ENCODE results near the gene CDH13. TPM values are rescaled to one million over a fixed set of nuclear protein-coding genes. Genes with fewer than 3 reads are reported as not detected.
A peak's percentile ranks its signal among the peaks of the same experiment; 100 is the strongest.

The CDH13 gene
- polyA plus RNA-seq, 10 donors = 32.5 to 56.9 (median 47.0) TPM

DNA sequence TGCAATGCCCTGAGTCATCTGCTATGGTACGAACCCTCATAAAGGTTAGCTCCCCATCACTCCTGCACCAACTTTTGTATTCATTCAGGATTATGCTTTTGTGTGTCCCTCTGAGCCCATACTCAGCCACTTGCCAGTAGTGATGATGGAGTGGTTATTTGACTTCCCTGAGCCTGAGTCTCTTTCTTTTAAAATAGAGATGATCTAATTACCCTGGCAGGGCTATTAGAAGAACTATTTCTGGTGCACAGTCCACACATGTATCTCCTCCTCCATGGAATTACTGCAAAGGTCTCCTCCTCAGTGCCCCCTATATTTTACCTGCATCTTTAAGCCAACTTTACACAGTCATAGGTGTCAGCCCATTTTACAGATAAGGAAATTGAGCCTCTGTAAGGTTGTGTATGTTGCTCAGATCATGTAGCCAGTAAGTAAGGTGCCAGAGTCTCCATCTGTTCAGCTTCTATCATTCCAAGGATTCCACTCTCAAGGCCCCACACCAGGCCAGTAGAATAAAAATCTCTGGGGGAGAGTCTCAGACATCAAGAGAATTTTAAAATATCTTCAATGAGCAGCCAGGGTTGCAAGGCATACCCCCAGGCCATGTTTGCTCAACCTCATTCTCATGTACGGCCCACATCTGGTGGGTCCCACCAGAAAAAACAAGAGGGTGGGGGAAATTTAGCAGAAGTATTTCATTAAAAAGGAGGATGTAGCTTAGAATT is 847.3 kb downstream of the CDH13 start:
- no peak for DNase-seq

DNA sequence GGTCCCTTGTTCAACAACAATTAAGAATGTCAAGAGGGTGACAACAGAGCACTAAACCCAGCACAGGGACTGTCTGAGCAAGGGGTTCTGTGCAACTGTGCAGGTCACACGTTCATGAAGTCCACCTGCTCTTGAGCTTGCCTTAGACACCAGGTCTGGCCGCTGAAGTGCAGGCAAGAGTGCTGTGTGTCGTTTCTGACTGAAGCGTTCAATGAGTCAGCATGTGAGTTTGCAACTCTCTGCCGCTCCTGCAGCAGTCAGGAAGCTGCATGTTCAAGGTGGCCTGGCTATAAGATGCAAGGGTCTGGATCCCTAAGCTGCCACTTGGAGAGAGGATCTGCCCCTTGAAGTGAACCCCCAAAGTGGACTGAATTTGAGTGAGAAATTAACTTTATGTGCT is 848.3 kb downstream of the CDH13 start:
- no peak for DNase-seq

DNA sequence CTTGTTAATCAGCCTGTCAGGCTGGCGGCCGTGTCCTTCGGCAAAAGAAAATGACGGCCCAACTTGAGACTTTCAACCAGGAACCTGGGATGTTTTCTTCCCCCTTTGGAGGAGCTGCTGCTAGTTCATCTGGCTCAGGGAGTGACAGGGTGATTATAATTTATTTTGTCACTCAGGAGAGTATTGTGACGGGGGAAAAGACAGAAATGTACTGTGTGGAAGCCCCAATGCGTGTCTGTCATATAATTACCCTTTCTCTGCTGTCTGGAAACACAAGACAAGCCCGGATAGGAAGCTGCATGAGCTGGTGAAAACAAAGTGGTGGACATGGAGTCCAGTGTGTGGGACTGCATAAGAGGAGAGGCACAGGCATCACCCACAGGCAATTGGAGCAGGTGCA is 854.8 kb downstream of the CDH13 start:
- no peak for DNase-seq

DNA sequence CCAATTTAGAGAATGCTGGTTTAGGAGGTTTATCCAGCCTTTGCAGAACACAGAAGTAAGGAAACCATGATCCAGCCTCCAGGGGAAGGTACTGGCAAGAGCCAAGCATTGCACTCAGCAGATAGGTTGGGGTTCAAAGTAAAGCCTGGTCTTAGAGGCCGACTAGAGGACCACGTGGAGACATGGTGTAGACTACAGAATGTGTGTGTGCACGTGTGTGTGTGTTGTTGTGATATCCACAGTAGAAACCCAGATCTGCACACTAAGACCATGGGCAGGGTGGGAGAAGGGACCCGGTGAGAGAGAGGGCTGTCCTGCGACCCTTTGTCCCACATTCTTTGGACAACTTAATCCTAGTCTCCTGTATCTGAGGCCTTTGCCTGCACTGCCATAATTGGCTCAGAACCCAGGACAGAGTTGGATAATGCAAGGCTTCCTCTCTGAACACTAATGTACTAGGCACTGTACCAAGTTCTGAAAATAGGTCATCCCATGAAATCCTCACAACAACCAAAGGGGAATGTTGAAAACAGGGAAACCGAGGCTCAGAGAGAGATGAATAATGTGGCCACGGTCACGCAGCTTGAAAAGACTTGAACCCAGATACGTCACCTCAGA is 855.9 kb downstream of the CDH13 start:
- no peak for DNase-seq

DNA sequence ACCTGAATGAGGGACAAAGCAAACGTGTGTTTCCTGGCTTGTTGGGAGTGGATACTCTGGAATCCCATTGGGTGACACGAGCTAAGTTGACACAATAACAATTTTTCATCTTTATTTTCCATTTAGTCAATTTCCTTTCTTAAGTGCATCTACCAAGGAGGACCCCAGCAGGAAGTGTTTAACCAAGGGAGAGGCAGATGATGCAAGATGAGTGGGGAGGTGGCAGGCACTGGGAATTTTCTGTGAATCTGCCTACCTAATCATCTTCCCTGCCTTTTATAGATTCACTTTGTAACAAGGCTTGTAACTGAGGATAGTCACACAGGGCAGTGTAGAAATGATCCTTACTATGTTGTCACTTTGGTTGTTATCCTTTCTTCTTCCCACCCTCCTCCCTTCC is 863.3 kb downstream of the CDH13 start:
- no peak for DNase-seq

DNA sequence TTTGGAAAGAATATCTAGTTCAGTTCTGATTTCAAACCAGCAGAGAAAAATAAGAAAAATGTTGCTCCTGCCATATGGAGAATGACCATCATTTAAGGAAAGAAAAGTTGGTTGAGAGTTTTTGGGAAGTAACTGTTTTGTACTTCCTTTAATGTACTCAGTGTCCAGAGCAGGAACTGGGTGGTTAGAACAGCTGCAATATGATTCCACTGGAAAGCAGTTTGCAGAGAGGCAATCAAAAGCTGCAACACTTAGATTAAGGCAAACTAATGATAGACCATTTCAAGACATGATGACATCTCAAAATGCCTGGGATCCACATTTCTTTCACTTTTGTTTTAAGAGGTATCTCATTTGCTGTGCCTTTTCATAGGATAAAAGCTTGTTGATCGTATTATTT is 867.7 kb downstream of the CDH13 start:
- DNase-seq = no peak

DNA sequence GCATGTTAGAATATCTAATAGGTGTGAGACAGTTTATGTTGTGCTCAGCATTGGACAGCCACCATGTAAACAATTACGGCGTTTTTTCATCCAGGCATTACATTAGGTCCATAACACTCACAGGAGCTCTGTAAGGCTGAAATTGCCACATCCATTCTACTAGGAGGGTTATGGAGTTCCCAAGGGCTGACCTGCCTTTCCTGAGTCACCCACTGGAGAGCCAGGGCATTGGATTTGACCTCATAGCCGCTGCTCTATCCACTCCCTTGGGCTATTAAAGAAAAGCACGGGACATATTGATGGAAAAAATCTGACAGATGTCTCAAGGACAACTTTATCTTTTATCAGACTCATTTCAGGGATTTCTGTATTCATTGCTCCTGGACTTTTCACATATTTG is 874.7 kb downstream of the CDH13 start:
- no peak for DNase-seq

DNA sequence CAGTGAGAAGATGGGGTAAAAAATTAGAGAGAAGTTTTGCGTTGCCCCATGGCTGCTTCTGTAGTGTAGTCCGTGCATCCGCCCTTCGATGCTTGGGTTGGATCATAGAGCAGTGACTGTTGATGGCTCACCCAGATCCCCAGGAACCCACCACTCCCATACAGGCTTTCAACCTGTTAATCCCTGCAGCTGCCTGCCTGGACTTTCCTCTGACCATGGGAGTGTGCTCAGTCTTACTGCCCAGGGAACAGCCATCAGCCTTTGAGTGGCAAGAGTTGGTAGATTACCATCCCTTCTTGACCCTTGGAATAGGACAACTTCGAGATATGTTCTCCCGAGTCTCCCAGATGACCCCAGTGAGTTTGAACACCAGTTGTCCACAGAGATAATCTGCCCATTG is 881.5 kb downstream of the CDH13 start:
- no peak for DNase-seq

DNA sequence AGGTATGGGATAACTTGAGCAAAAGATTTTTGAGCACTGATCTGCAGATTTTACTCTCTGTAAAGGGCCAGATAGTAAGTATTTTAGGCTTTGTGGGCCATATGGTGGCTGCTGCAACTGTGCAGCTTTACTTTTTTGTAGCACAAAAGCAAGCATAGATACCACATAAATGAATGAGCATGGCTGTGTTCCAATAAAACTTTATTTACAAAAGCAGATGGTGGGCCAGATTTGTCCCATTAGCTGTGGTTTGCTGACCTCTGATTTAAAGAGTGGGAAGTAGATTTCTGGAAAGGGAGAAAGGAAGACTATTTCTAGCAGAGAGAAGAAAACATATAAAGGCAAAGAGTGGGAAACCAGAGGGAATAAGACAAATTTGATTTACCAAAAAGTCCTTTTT is 882.5 kb downstream of the CDH13 start:
- DNase-seq = no peak

DNA sequence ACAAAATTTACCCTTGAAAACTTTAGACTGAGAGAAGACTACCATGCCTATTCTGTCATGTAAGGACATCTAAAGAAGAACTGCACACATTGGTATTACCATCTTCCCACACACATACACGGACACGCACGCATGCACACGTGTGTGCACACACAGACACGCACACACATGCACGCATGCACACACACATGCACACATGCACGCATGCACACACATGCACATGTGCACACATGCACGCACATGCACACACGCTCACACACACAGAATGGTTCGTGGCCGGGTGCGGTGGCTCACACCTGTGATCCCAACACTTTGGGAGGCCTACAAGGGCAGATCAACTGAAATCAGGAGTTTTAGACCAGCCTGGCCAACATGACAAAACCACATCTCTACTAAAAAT is 884.1 kb downstream of the CDH13 start:
- DNase-seq = no peak

DNA sequence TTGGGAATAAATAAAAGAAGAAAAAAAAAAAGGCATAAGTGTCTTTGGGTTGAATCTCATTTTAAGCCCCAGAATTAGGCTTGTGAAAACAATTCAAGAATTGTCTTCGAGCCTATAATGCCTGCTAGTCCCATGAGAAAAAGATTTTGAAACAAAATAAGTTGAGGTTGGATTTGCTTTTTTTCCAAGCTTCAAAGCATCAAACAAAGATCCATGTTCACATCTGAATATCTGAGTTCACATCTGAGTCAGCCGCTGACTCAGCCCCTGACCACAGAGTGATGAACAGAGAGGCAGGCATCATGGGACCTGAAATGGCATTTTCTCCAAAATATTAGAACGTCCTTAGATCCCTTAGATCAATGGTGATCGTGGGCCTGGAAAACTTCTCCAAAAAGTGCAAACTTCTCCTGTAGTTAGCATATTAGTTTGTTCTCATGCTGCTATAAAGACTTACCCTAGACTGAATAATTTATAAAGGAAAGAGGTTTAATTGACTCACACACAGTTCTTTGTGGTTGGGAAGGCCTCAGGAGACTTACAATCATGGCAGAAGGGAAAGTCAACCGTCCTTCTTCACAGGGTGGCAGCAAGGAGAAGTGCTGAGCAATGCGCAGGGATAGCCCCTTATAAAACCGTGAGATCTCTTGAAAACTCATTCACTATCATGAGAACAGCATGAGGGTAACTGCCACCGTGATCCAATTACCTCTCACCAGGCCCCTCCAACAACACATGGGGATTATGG is 886.4 kb downstream of the CDH13 start:
- DNase-seq = peak in 1 of 3 donors; percentile 82

DNA sequence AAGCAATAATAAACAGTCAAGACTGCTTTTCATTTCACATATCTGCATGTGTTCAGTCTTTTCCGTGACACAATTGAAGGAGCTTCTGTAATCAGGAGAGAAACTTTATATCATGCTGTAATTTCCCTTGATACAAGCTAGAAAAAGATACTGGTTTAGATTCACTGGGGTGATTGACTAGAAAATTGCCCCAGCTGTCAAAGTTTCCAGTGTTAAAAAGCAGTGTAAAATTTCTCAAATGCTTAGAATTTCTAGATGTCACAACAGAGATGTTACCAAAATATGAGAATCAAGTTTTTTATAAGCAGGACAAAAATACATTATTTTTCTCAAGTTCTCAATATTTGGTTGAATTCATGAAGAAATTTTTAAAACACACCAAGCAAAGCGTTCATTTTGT is 888.6 kb downstream of the CDH13 start:
- DNase-seq = no peak

DNA sequence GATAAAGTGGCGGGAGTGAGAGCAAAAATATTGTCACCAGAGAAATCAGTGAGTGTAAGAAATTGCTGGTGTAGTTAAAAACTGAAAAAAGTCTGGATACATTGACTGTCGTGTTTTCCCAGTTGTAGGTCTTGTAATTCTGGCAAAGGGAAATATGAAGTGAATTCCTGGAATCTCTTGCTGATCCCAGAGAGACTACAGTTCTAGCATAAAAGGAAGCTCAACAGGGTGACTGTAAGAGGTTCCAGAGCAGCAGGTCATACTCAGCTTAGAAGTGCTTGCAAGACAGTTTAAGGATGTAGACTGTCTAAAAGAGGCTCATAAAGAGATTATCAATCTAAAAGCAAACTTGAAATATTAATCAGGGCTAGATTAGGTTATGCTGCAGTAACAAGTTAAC is 890.2 kb downstream of the CDH13 start:
- DNase-seq = no peak

DNA sequence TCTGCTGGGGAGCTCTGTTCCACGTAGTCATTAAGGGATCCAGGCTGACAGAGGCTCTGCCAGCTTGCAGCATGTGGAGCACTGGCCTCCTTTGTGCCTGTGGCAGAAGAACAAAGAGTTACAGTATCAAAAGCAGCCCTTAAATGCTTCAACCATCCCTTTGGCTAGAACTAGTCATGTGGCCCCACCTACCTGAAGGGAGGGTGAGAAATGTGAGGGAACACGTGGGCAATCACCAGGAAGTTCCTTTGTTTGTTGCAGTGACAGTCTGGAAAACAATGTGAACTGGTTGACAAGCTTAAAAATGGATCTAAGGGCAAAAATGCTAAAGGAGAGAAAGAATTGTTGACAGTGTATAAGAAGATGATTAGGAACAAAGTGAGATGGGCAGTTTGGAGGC is 890.6 kb downstream of the CDH13 start:
- no peak for DNase-seq

DNA sequence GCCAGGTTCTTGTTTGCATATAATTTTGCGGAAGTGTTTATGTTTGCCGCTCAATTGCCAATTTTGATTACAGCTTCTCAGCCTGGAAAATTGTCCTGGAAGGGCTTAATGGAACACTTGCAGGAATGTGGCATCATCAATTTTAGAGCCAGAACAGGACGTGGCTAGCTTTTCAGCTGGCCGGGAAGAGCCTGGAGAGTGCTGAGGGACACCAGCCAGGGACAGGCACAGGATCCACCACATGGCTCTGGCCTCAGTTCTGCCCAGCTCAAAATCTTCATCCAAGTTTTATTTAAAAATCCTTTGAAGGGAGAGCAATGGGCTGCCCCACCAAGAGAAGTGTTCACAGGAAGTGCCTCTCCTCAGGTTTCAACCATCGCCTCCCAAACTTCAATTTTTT is 893.8 kb downstream of the CDH13 start:
- DNase-seq = peak in 2 of 3 donors; percentile 13 to 15

DNA sequence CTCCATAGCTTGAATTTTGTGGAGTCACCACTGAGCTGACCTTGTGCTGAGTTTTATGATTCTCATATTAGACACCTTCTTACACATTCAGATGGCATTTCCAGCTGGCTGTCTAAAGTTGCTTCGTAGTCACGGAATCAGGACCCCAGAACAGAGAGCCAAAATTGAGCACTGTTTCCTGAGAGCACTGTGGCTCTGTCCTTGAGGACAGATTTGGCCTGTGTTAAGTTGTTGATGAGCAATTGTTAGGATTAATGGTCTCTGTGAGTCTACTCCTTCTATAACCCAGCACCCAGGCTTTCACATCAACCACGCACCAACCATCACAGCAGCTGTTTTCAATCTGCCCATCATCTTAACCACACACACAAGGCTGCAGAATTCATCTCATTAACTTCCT is 903.5 kb downstream of the CDH13 start:
- peak in 1 of 3 donors; percentile 89 for DNase-seq

DNA sequence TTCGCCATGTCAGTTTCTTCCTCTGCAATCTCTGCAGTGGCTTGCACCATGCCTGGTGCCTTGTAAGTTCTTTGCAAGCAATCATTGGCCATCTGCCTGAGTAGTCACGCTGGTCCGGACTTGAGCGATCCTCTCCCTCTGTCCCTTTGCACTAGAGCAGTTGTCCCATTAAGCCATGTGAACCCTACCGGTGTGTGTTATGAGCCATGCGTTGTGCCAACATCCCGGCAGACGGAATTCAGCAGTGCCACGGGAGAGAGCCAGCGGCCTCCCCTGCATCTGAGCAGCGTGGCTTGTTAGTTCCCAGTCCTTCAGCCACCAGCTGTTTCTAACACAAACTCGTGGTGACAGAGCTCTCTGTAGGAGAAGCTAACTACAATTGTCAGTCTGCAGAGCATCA is 905.9 kb downstream of the CDH13 start:
- no peak for DNase-seq

DNA sequence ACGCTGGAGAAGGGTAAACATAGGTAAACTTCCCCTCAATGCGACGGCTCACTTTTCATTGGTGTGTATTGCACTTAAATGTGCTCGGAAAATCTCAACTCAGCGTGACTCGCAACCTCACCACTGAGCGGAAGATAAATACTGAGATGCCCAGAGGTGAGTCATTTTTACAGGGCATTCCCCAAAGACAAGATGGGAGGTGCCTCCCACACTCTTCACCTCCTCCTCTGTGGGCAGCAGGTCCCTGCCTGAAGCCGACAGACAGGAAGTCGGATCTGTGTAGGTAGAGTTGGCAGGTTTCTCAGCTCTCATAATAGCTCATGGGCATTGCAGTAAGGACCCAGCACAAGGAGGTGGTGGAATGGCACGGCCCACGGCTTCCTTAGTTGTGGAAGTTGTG is 906.4 kb downstream of the CDH13 start:
- peak in 1 of 3 donors; percentile 21 for DNase-seq

DNA sequence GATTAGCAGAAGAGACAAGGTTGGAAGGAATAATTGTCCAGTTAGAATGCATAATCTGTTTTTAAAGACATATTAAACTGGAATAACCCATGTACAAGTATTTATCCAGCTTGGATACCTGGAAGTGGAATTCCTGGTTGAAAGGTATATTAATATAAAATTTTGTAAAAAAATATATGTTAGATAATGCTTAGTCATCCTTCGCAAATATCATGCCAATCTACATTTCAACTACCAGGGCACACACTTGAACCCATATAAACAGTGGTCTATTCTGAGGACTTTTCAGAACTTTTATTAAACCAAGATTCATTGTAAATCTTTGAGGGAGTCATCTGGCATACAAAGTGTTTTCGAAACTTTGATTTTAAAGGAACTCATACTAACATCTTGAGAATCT is 911.9 kb downstream of the CDH13 start:
- DNase-seq = no peak

DNA sequence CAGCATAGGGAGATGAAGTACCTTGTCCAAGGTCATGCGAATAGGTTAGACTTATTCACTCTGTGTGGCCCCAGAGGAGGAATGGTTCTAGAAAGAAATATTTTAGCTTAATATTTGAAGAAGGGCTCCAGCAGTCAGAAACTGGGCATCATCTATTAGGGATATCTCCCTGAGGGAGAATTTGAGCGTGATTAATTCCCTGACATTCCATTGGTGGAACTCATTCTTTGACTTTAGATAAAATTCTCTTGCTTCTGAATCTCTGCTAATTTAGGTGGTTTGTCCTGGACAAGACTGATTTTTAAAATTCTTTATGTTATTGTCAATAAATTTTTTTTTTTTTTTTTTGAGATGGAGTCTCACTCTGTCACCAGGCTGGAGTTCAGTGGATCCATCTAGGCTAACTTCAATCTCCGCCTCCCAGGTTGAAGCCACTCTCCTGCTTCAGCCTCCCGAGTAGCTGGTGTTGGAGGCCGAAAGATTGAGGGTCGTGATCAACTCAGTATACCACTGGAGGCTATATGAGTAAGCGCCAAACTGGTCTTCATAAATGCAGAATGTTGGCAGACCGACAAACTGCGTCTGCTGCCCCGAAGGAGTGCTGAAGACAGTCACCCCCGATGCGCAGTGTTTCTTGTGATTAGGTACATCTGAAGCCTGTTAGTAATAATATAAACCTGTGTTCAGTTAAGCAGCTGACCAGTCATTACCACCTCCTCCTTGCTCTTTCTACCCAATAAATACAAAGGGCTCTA is 913.1 kb downstream of the CDH13 start:
- no peak for DNase-seq

DNA sequence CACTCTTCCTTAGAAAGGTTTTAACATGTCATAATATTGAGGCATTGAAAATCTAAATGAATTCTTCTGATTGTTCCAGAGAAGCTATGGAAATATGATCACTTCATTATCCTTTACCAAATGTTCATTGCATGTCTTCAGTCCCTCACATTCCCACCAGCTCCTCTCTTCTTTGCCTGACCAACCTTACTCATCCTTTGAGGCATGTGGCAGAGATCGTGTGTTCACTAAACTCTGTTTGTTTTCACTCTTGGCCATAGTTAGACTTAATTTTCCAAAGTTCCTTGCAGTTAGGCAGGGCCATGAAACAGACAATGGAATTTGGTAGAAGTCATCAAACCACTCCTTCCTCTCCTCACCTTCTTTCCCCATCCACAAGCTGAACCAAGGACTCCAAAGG is 914.5 kb downstream of the CDH13 start:
- DNase-seq = no peak

DNA sequence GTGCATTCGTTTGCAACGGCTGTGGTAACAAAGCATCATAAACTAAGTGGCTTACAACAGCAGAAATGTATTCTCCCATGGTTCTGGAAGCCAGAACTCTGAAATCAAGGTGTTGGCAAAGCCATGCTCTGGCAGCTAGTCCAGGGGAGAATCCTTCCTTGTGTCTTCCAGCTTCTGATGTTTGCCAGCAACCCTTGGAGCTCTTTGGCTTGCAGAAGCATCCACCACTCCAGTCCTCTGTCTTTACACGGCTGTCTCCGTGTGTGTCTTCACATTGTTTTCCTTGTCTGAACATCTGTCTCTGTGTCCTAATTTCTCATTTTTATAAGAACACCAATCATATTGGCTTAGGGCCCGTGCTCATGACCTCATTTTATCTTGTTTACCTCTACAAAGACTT is 915.7 kb downstream of the CDH13 start:
- DNase-seq = no peak

All from muscle of back (tissue), 11 donors.